Mucosa of descending colon (tissue), 3 donors: ENCODE results near the gene S100B. TPM values are rescaled to one million over a fixed set of nuclear protein-coding genes. Genes with fewer than 3 reads are reported as not detected.

ENCODE experiments used
- ATAC-seq: fragments of 200-7000 bp; cut with Tn5 transposase; one replicate; pipeline ENCODE4 v1.9.1; 2020; ENCODE audit warnings: mild to moderate bottlenecking, moderate library complexity
- DNase-seq, 3 donors: peaks; one replicate each; pipeline ENCODE4 v3.0.0-alpha.2; 2020
- H3K36me3 ChIP-seq: fragments of 200-600 bp; one replicate; pipeline ENCODE4 v1.8.0; 2021; ENCODE audit warnings: low read depth, mild to moderate bottlenecking
- H3K4me1 ChIP-seq: fragments of 200-600 bp; one replicate; pipeline ENCODE4 v1.8.0; 2021; ENCODE audit warnings: low read depth, mild to moderate bottlenecking
- H3K4me3 ChIP-seq: fragments of 200-600 bp; one replicate; pipeline ENCODE4 v1.8.0; 2021; ENCODE audit warnings: mild to moderate bottlenecking
- H3K9me3 ChIP-seq: fragments of 200-600 bp; one replicate; pipeline ENCODE4 v1.8.0; 2021; ENCODE audit warnings: mild to moderate bottlenecking
- CTCF ChIP-seq: fragments of 200-600 bp; IDR thresholded peaks from one replicate; pipeline ENCODE4 v1.8.0; 2022; ENCODE audit warnings: antibody characterized with exemption, mild to moderate bottlenecking
- intact Hi-C, 2 donors: fragments of 100-400 bp; cut with DNase I in 1 of 2; cut with micrococcal nuclease in 1 of 2; formaldehyde crosslinking; loops; one replicate each; pipeline versions ENCODE4 v1.11.0 to v1.11.1; 2022; cut with DNase I, micrococcal nuclease
- total RNA-seq, 3 donors: library from RNA; stranded (reverse); fragmentation: NEBNext Ultra II Directional in 2 of 3; extraction: Animal tissue kit (Norgen Biotek cat#: 25700) in 2 of 3; gene quantifications; one replicate each; pipeline versions ENCODE4 v1.2.1 to v1.2.4, GENCODE V29; 2021 to 2023
- donor health status: DM: no; HTN: no; CAD: no; lungs with moderate emphysema.
- donor health status: DM: no; HTN: no; CAD: no.
- donor health status: DM: no; HTN: yes; CAD: no.

The S100B gene
- total RNA-seq, 3 donors from 2014 or later = 2.2 to 42.2 (median 6.4) TPM

- no peaks in the 10 kb centered on the region for H3K4me1 ChIP-seq
- no peaks in the 10 kb centered on the region for H3K36me3 ChIP-seq
- H3K9me3 ChIP-seq = peaks cover 9% of the 10 kb centered on the region
- no peak overlapping the region for H3K4me3 ChIP-seq
- DNase-seq (no peak), ATAC-seq (no peak)
- intact Hi-C loops = no loop called here
- TF ChIP-seq CTCF = no peak
Observed at GRCh38 chr21:46626536-46626935, 21.7 kb upstream of the S100B start.

- H3K9me3 ChIP-seq = peaks cover 9% of the 10 kb centered on the region
- DNase-seq (no peak), ATAC-seq (no peak)
- H3K4me1 ChIP-seq = no peaks in the 10 kb centered on the region
- no peak for TF ChIP-seq CTCF
- no peaks in the 10 kb centered on the region for H3K36me3 ChIP-seq
- H3K4me3 ChIP-seq = no peak overlapping the region
- intact Hi-C loops = no loop called here
Observed at GRCh38 chr21:46625759-46626158, 20.9 kb upstream of the S100B start.

- DNase-seq = no peak
- H3K36me3 ChIP-seq = no peaks in the 10 kb centered on the region
- H3K4me3 ChIP-seq = no peak overlapping the region
- H3K9me3 ChIP-seq = peaks cover 9% of the 10 kb centered on the region
- H3K4me1 ChIP-seq = no peaks in the 10 kb centered on the region
- no peak for ATAC-seq
- intact Hi-C loops = no loop called here
- TF ChIP-seq CTCF = no peak
Observed at GRCh38 chr21:46624050-46624449, 19.2 kb upstream of the S100B start.

GRCh38 chr21:46622226-46622625 is 17.3 kb upstream of the S100B start:
- Histone ChIP-seq H3K36me3 (no peaks in the 10 kb centered on the region), H3K4me3 (no peak overlapping the region), H3K4me1 (no peaks in the 10 kb centered on the region), H3K9me3 (peaks cover 9% of the 10 kb centered on the region)
- TF ChIP-seq CTCF = no peak
- intact Hi-C loops = no loop called here
- ATAC-seq (peak; percentile 64), DNase-seq (no peak)

- Histone ChIP-seq H3K4me1 (no peaks in the 10 kb centered on the region), H3K36me3 (no peaks in the 10 kb centered on the region), H3K4me3 (no peak overlapping the region), H3K9me3 (peaks cover 9% of the 10 kb centered on the region)
- no peak for TF ChIP-seq CTCF
- ATAC-seq (no peak), DNase-seq (no peak)
- intact Hi-C loops = no loop called here
Observed at GRCh38 chr21:46621457-46622182, 16.7 kb upstream of the S100B start.
